NCI-H1436 treated with DMSO at 0.1 percent for 48 hours (cell line): Measurements from ENCODE around the gene PRKAR1B.

ENCODE experiments used
- DNase-seq: peaks from one replicate; lab custom pipeline; 2025; lab: John Stamatoyannopoulos, UW

PRKAR1B gene

DNA sequence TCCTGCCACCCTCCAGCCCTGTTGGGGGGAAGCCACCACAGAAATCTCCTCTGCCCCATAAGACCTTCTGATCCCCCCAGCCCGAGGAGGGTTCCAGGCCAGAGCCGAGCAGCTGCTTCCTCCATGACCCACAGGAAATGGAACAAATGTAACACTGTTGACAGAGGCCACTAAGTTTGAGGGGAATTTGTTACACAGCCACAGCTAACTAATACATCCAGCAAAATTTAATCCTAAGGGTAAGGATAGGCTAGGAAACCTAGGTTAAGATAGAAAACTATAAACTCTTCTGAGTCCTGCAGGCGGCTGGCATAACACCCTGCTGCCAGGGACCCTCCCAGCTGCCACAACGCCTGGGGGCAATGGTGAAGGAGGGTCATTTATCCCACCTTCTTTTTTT, 140.6 kb downstream of the PRKAR1B start:
- no peak for DNase-seq

- DNase-seq: no peak
Observed at GRCh38 chr7:585873-586272, 141.2 kb downstream of the PRKAR1B start.

- no peak for DNase-seq
Observed at GRCh38 chr7:585229-585711, 141.8 kb downstream of the PRKAR1B start.

GRCh38 chr7:584820-585219, 142.3 kb downstream of the PRKAR1B start:
- no peak for DNase-seq

DNA sequence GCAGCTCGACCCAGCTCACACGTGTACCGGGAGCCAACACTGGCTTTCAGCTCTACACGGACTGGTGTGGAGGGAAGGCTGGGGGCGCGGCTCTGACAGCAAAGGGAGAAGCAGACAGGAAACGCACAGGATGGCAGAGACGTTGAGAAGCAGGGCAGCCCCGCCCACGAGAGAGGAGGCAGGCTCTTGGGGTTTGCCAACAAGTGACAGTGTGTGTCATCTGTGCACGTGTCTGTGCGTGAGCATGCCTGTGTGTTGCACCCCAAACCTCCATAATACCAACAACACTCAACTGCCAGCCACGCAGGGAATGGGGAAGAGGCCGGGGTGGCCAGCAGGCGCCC, 143.0 kb downstream of the PRKAR1B start:
- DNase-seq: no peak

DNA sequence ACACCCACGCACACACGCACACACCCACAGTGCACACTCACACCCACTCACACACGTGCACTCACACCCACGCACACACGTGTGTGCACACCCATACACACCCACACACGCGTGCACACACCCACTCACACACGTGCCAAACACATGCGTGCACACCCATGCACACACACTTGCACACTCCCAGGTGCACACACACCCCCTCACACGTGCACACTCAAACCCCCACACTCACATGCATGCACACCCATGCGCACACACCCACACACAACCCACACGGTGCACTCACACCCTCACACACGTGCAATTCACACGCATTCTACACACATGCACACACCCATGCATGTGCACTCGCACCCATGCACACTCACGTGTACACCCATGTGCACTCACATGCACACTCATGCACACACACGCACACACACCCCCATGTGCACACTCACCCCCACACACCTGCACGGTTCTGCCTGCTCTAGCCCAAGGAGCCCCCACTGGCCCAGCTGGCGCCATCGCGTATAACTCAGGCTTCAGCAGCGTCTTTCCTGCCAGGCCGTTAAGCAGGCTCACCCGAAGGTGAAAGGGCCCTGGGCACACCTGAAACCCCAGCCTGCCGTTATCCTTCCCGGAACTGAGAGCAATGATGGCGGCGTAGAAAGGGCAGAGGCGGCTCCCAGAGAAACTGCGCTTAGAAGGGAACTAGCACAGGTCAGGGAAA, 143.5 kb downstream of the PRKAR1B start:
- DNase-seq: no peak

DNA sequence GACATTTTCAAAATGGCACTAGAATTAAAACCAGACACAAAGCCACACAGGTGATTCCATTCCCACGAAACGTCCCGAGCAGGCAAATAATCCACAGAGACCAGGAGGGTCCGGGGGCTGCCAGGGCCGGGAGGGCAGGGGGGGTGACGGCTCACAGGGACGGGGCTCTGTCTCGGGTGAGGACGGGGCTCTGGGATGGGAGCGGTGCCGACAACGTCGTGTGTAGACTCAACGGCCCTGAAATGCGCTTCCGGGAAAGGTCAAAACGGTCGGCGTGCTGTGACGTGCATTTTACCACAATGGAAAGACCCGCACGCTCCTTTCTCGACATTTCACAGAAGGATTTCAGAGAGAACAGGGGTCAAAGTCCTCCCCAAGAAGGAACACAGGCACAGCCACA, 144.2 kb downstream of the PRKAR1B start:
- DNase-seq: no peak

DNA sequence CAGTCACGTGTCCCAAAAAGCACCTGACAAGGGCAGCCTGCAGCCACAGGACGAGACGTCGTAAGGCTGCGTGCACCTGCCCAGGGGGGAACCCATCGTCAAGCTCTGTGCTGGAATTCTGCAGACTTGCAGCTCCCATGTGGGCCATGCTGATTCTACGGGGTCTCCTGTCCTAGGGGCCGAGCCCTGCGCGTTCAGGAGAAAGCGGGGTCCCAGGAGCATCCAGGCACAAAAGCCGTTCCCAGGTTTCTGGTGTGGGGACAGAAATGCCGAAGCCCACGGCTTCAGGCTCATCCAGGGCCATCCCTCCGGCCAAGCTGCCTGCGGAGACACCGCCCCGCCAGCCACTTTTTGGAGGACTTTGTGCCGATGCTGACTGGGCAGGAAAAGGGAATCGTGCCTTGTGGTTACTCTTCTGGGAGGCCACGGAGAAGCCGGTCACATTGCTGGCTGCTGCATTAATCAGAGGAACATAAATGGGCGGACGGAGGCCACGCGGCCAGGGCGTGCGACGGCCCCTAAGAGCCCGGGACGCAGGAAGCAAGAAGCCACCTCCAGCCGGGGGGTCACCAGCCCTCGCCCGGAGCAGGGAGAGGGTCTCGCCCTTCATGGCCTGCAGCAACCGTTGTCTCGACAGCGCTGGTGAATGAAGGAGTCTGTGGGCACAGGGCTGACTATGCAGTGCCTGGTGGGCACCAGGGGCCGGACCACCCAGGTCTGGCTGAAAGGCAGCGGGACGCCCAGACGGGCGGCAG, 144.8 kb downstream of the PRKAR1B start:
- DNase-seq: no peak

DNA sequence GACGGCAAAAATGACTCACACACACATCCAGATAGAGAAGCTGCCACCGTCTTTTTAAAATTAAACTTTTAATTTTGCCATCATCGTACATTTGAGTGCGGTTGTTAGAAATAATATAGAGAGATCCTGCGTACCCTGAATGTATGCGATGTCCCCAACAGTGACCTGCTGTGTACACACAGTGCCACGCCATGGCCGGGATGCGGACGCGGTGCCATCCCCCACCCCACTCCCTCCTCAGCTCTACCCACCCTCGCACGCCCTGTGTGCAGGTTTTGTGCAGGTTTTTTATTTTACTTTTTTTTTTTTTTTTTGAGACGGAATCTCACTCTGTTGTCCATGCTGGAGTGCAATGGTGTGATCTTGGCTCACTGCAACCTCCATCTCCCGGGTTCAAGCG, 148.7 kb downstream of the PRKAR1B start:
- no peak for DNase-seq

GRCh38 chr7:577741-578370, 149.2 kb downstream of the PRKAR1B start:
- DNase-seq: no peak

DNA sequence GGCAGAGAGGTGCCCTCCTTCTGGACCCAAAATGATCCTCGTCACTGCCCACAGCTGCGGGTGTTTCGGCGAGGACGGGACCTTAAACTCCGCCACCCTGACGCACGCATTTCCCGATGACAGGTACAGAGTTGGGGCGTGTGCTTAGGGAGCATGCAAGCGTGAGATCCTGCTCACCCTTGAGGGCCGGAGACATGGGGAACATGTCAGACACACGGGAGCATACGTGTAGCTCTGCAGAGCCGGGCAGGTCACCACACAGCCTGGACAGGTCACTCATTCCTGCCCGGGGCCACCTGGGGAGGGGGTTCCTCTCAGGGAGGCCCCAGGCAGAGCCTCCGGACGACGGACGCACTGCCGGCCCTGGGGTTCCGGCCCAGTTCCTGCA, 149.8 kb downstream of the PRKAR1B start:
- DNase-seq: no peak

GRCh38 chr7:576524-577277, 150.4 kb downstream of the PRKAR1B start:
- no peak for DNase-seq

- no peak for DNase-seq
Observed at GRCh38 chr7:575425-576366, 151.4 kb downstream of the PRKAR1B start.

GRCh38 chr7:574661-575395, 152.3 kb downstream of the PRKAR1B start:
- DNase-seq: no peak

GRCh38 chr7:573933-574381, 153.1 kb downstream of the PRKAR1B start:
- no peak for DNase-seq

GRCh38 chr7:573269-573932, 153.7 kb downstream of the PRKAR1B start:
- DNase-seq: no peak

DNA sequence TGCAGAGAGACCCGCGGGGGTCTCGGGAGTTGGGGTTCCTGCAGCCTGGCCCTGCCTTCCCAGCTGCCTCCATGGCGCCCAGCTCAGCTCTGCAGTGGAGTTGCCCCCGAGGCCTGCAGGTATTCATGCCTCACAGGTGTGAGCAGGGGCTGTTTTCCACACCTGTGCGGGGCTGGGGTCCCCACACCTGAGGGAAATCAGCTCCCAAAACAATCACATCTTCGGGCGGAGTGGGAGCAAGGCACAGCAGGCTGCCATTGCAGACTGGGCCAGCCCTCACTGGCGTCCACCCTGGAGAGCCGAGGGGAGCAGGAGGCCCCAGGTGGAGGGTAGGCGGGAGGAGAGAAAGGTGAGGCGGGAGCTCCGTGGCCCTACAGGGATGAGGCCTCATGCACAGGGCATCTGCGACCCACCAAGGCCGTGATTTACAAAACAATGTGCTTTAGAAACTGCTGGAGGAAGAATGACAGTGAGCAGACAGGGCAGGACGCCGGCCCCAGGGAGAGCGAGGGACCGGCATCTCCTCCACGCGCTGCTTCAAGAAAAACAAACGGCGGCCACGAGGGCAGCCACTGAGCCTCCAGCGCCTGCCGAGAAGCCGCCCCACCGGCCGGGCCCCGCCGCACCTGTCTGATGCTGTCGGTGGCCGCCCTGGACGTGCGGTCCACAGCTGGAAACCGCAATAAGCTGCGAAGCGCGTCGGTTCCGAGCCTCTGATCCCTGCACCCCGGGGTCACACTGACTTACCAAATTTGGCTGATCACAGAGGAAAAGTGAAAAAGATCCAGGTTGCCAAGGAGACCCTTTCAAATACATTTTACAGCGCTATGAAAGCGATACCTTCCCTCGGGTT, 154.4 kb downstream of the PRKAR1B start:
- no peak for DNase-seq

- no peak for DNase-seq
Observed at GRCh38 chr7:571718-572415, 155.2 kb downstream of the PRKAR1B start.
